B cell (primary cell): Measurements from ENCODE around the gene ARID1A. TPM values are rescaled to one million over a fixed set of nuclear protein-coding genes. Genes with fewer than 3 reads are reported as not detected.
A peak's percentile ranks its signal among the peaks of the same experiment; 100 is the strongest.

Experiments used
- ATAC-seq: fragments of 200-7000 bp; cut with Tn5 transposase; one replicate; pipeline ENCODE4 v1.10.0; 2021; ENCODE audit warnings: low read depth, mild to moderate bottlenecking, moderate number of reproducible peaks, moderate library complexity
- CTCF ChIA-PET: fragments of 350-600 bp; sonication (Branson Sonifier 250); formaldehyde crosslinking; loops from one replicate; lab custom pipeline; 2021; ENCODE audit warnings: antibody characterized with exemption, inconsistent platforms; lab: Charles Lee
- POLR2A ChIA-PET: fragments of 350-600 bp; sonication (Branson Sonifier 250); formaldehyde crosslinking; loops from one replicate; lab custom pipeline; 2021; ENCODE audit warnings: antibody characterized with exemption; lab: Charles Lee
- DNase-seq: peaks from one replicate; pipeline ENCODE4 v3.0.0; 2013
- H2AFZ ChIP-seq: 2 replicates; pipeline ENCODE4 v1.6.1; 2012; ENCODE audit warnings: mild to moderate bottlenecking, low read depth, low read length; ENCODE audit not compliant: insufficient read depth, poor library complexity, severe bottlenecking
- H3K27ac ChIP-seq, 2 donors: 1 replicate in 1 of 2; 2 replicates in 1 of 2; pipeline ENCODE4 v1.5.1; 2012 to 2013; ENCODE audit warnings: low read length in 2 of 2, mild to moderate bottlenecking in 2 of 2, moderate library complexity in 1 of 2
- H3K27me3 ChIP-seq, 4 experiments: fragments of 200-600 bp in 1 of 4; sonication (generic) in 1 of 4; replicated peaks in 1 of 4; 1 replicate in 2 of 4; 2 replicates in 2 of 4; pipeline versions ENCODE4 v1.6.1 to v1.7.0; 2013 to 2016; ENCODE audit warnings: low read length in 3 of 4, mild to moderate bottlenecking in 2 of 4, mixed read lengths in 1 of 4, moderate library complexity in 1 of 4; ENCODE audit not compliant: insufficient read depth in 4 of 4, control insufficient read depth in 3 of 4; ENCODE audit errors: control extremely low read depth in 1 of 4
- H3K36me3 ChIP-seq, 2 experiments: replicated peaks in 1 of 2; 1 replicate in 1 of 2; 2 replicates in 1 of 2; pipeline versions ENCODE4 v1.6.1 to v1.7.1; 2013; ENCODE audit warnings: low read length in 1 of 2; ENCODE audit not compliant: insufficient read depth in 2 of 2, control insufficient read depth in 1 of 2; ENCODE audit errors: control extremely low read depth in 1 of 2, extremely low read depth in 1 of 2
- H3K4me1 ChIP-seq, 2 donors: fragments of 200-600 bp in 1 of 2; sonication (generic) in 1 of 2; 1 replicate in 1 of 2; 2 replicates in 1 of 2; pipeline versions ENCODE4 v1.5.1 to v1.6.1; 2013 to 2017; ENCODE audit warnings: low read length in 2 of 2; ENCODE audit not compliant: control insufficient read depth in 2 of 2, insufficient read depth in 2 of 2
- H3K4me2 ChIP-seq: replicated peaks from 2 replicates; pipeline ENCODE3; 2012; ENCODE audit warnings: mild to moderate bottlenecking, low read depth, low read length; ENCODE audit not compliant: poor library complexity, severe bottlenecking
- H3K4me3 ChIP-seq, 5 experiments: fragments of 200-600 bp in 1 of 5; sonication (generic) in 1 of 5; 1 replicate in 3 of 5; 2 replicates in 2 of 5; pipeline versions ENCODE4 v1.5.1 to v1.7.0; 2011 to 2016; ENCODE audit warnings: low read length in 4 of 5, mild to moderate bottlenecking in 4 of 5, low read depth in 2 of 5, control low read depth in 1 of 5, moderate library complexity in 1 of 5; ENCODE audit not compliant: insufficient read depth in 1 of 5; ENCODE audit errors: control extremely low read depth in 1 of 5, extremely low read depth in 1 of 5
- H3K79me2 ChIP-seq: fragments of 200-600 bp; sonication (generic); one replicate; pipeline ENCODE4 v1.6.0; 2016; ENCODE audit warnings: low read length; ENCODE audit not compliant: control insufficient read depth, insufficient read depth
- H3K9ac ChIP-seq: fragments of 200-600 bp; sonication (generic); 2 replicates; pipeline ENCODE4 v1.6.1; 2017; ENCODE audit warnings: mild to moderate bottlenecking, low read length, moderate library complexity
- H3K9me3 ChIP-seq, 3 donors: one replicate each; pipeline versions ENCODE4 v1.6.1 to v1.7.1; 2013; ENCODE audit warnings: low read length in 2 of 3; ENCODE audit not compliant: control insufficient read depth in 2 of 3, insufficient read depth in 1 of 3; ENCODE audit errors: control extremely low read depth in 1 of 3
- H4K20me1 ChIP-seq: 2 replicates; pipeline ENCODE4 v1.6.0; 2012; ENCODE audit warnings: mild to moderate bottlenecking, low read length; ENCODE audit not compliant: insufficient read depth, control insufficient read depth, poor library complexity, severe bottlenecking
- H3K27ac Mint-ChIP-seq: one replicate; pipeline ENCODE4 v1.8.0; 2021; ENCODE audit warnings: mixed read lengths
- H3K27me3 Mint-ChIP-seq: one replicate; pipeline ENCODE4 v1.8.0; 2021; ENCODE audit warnings: mixed read lengths
- H3K4me1 Mint-ChIP-seq: one replicate; pipeline ENCODE4 v1.8.0; 2021; ENCODE audit warnings: mixed read lengths
- H3K4me3 Mint-ChIP-seq: one replicate; pipeline ENCODE4 v1.8.0; 2021; ENCODE audit warnings: mixed read lengths
- H3K9me3 Mint-ChIP-seq: one replicate; pipeline ENCODE4 v1.8.0; 2022; ENCODE audit warnings: mixed read lengths; ENCODE audit not compliant: insufficient read depth
- CTCF ChIP-seq: fragments of 200-600 bp; IDR thresholded peaks from one replicate; pipeline ENCODE4 v1.8.0; 2022; ENCODE audit warnings: antibody characterized with exemption, mild to moderate bottlenecking
- WGBS: methylation state at CpG from one replicate; pipeline ENCODE4 v1.1.5; 2013; ENCODE audit warnings: missing lambda C conversion rate; ENCODE audit not compliant: insufficient coverage; 5-methylcytosine and 5-hydroxymethylcytosine counted together
- intact Hi-C: fragments of 100-400 bp; cut with micrococcal nuclease; formaldehyde crosslinking; loops from one replicate; pipeline ENCODE4 v1.10.0; 2022
- polyA plus RNA-seq: library from polyadenylated mRNA; depleted of rRNA; stranded (reverse); fragments of >200 nt; gene quantifications from 2 replicates; pipeline ENCODE4 v1.2.3, GENCODE V29; 2012
- total RNA-seq, 2 donors: library from RNA; stranded (reverse); fragments of 120-200 nt in 1 of 2; gene quantifications; 1 replicate in 1 of 2; 2 replicates in 1 of 2; pipeline versions ENCODE4 v1.2.3 to v1.2.4, GENCODE V29; 2013 to 2022

ARID1A gene
- total and polyA plus RNA-seq, 2 donors (not counting 1 experiment from before 2014, with no cell fraction given), result 80.7 to 150 TPM

GRCh38 chr1:26785611-26786436 is 90.0 kb downstream of the ARID1A start:
- Histone ChIP-seq H3K9me3 (no peaks in the 10 kb centered on the region), H3K27me3 (no peaks in the 10 kb centered on the region), H3K79me2 (peaks cover 20% of the 10 kb centered on the region), H3K9ac (peak overlapping the region; percentile 85), H3K4me3 (peak overlapping the region in 4 of 5 experiments; percentile 18 to 92 (median 52)), H3K4me2 (peak overlapping the region; percentile 95), H2AFZ (peak overlapping the region; percentile 94), H3K4me1 (peaks cover 30 to 44% of the 10 kb centered on the region in 2 donors), H3K27ac (peak overlapping the region; percentile 82 to 86), H3K36me3 (peaks cover 0 to 3% of the 10 kb centered on the region in 2 experiments), H4K20me1 (no peaks in the 10 kb centered on the region)
- no peak for ATAC-seq
- H3K9me3 Mint-ChIP-seq, result no peaks in the 10 kb centered on the region
- no peak for TF ChIP-seq CTCF
- peak overlapping the region; percentile 91 for H3K4me3 Mint-ChIP-seq
- DNase-seq, result peak; percentile 61
- intact Hi-C loops, result loop anchor here (5.0 kb wide), 1 partner anchor 674 kb away; the partner anchor contains the start of gene PDIK1L
- H3K27me3 Mint-ChIP-seq, result no peaks in the 10 kb centered on the region
- WGBS, result 65% methylated on average over 4 of the region's 5 CpGs
- ChIA-PET CTCF (interaction anchor here (0.9 to 10.1 kb wide), 7 partner anchors 89 to 247 kb away, joined by 3 to 479 read pairs (median 4); no protein-coding TSS in a partner anchor), POLR2A (interaction anchor here (0.5 to 5.8 kb wide), 7 partner anchors 36 to 1937 kb away, joined by 3 to 50 read pairs (median 4); no protein-coding TSS in a partner anchor)
- H3K4me1 Mint-ChIP-seq, result peaks cover 48% of the 10 kb centered on the region
- H3K27ac Mint-ChIP-seq, result peak overlapping the region; percentile 99
